ENCODE measurements around the gene TRIM39.

- TF ChIP-seq CTCF (IDR thresholded peaks at IDR 0.05) (no peak), POLR2A (IDR thresholded peaks at IDR 0.05) (no peak)
Observed at GRCh38 chr6:30359276-30359675, 32.5 kb downstream of the TRIM39 start.

All from heart left ventricle (tissue), 13 donors.